Heart left ventricle (tissue), 16 donors: ENCODE results near the gene NEDD1. TPM values are rescaled to one million over a fixed set of nuclear protein-coding genes. Genes with fewer than 3 reads are reported as not detected.

ENCODE experiments used
- ATAC-seq, 4 donors: fragments of 200-7000 bp; cut with Tn5 transposase; one replicate each; pipeline ENCODE4 v1.9.1; 2020 to 2022; ENCODE audit warnings: moderate library complexity in 4 of 4, mild to moderate bottlenecking in 3 of 4, moderate number of reproducible peaks in 1 of 4
- DNase-seq, 5 donors: peaks; one replicate each; pipeline ENCODE4 v3.0.0-alpha.2; 2020
- H3K27ac ChIP-seq, 12 donors: fragments of 200-600 bp; sonication (generic) in 4 of 12; one replicate each; pipeline versions ENCODE4 v1.5.0 to v1.8.0; 2016 to 2022; ENCODE audit warnings: mild to moderate bottlenecking in 2 of 12
- H3K27me3 ChIP-seq, 9 donors: fragments of 200-600 bp; sonication (generic) in 2 of 9; one replicate each; pipeline versions ENCODE4 v1.5.1 to v1.8.0; 2016 to 2022; ENCODE audit warnings: mild to moderate bottlenecking in 3 of 9
- H3K36me3 ChIP-seq, 9 donors: fragments of 200-600 bp; sonication (generic) in 2 of 9; one replicate each; pipeline versions ENCODE4 v1.5.0 to v1.8.0; 2018 to 2022; ENCODE audit warnings: mild to moderate bottlenecking in 2 of 9
- H3K4me1 ChIP-seq, 12 donors: fragments of 200-600 bp; sonication (generic) in 4 of 12; one replicate each; pipeline versions ENCODE4 v1.5.0 to v1.8.0; 2016 to 2022; ENCODE audit warnings: mild to moderate bottlenecking in 3 of 12
- H3K4me3 ChIP-seq, 12 donors: fragments of 200-600 bp; sonication (generic) in 4 of 12; one replicate each; pipeline versions ENCODE4 v1.5.0 to v1.8.0; 2017 to 2022; ENCODE audit warnings: mild to moderate bottlenecking in 9 of 12, moderate library complexity in 4 of 12
- H3K9me3 ChIP-seq, 12 donors: fragments of 200-600 bp; sonication (generic) in 4 of 12; one replicate each; pipeline versions ENCODE4 v1.5.0 to v1.8.0; 2016 to 2022; ENCODE audit warnings: mild to moderate bottlenecking in 1 of 12
- POLR2A ChIP-seq, 2 donors: fragments of 450-650 bp; IDR thresholded peaks; one replicate each; pipeline ENCODE4 v1.6.1; 2017; ENCODE audit warnings: antibody characterized with exemption in 2 of 2, mild to moderate bottlenecking in 2 of 2, moderate library complexity in 2 of 2
- WGBS, 4 donors: extraction: QIAGEN DNeasy Blood & Tissue Kit in 2 of 4; methylation state at CpG; one replicate each; pipeline versions ENCODE4 v1.1.5 to v1.1.7; 2013 to 2018; 5-methylcytosine and 5-hydroxymethylcytosine counted together
- intact Hi-C, 10 donors: fragments of 100-400 bp; cut with DNase I; formaldehyde crosslinking; loops; one replicate each; pipeline versions ENCODE4 v1.11.1 to v1.14.2; 2022
- polyA plus RNA-seq, 2 donors: library from polyadenylated mRNA; stranded (reverse); fragments of 200-250 nt; gene quantifications; one replicate each; pipeline ENCODE4 v1.2.3, GENCODE V29; 2013
- total RNA-seq, 9 donors: library from RNA; depleted of rRNA in 2 of 9; stranded (reverse); fragments of >200 nt in 2 of 9; fragmentation: NEBNext Ultra II Directional in 3 of 9; extraction: Animal tissue kit (Norgen Biotek cat#: 25700) in 3 of 9; gene quantifications; one replicate each; pipeline versions ENCODE4 v1.1.0 to v1.2.4, GENCODE V29; 2016 to 2023
- TF ChIP-seq, protein P1 (sequence below), 12 donors: fragments of 200-600 bp; sonication (generic) in 4 of 12; IDR thresholded peaks; one replicate each; pipeline versions ENCODE4 v1.5.0 to v1.8.0; 2018 to 2022; ENCODE audit warnings: antibody characterized with exemption in 12 of 12, mild to moderate bottlenecking in 5 of 12
- donor health status: ischemic (EF 13 %, LVEDD 7.1; RV severe dilation, severe dysfunction).
- donor health status: healthy with polysubstance abuse.
- donor health status: DM: no; HTN: yes; CAD: no.
- donor health status: DM: no; HTN: no; CAD: no.
- donor health status: ischemic (EF 25% LVEDD 6.9; RV normal size, moderate dysfunction).
- donor health status: ischemic (EF 25% LVEDD 5.7; RV mildly dilated, moderate dysfunction).
- donor health status: healthy.
- donor health status: DM: yes; HTN: yes; CAD: no.
- donor health status: ischemic (EF 35%, LVEDD 5.7; RV mildly dilated, moderate dysfunction).
- donor health status: nonischemic (EF 11% LVEDD 7.7; RV severe dilation, severe dysfunction).
- donor health status: DM: yes; HTN: yes; CAD: no.
- donor health status: PGD.
- donor health status: ischemic (EF 29% LVEDD 5.4; RV normal size, mild dysfunction).
- donor health status: nonischemic (EF 23%, LVEDD 6.1; RV moderate dilation, normal function).

The NEDD1 gene
- total and polyA plus RNA-seq, 11 donors, result 3.3 to 16.4 (median 12.8) TPM

DNA sequence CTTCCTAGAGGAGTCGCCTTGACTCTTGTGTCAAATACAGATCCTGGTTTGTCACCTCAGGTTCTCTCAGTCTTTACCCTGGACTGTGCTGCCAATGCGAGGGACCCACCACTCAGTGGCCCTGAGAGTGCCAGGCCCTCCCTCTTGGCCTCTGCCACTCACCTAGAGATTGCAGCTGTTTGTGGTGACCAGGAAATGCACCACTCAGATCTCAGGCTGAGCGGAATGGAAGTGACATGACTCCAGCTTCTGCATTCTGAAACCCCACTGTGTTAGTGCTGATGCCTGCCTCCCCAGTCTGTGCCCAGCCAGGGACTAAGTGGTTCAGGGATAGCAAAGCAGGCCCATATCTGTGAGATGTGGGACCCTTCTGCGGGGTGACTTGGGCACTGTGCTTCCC, 27.8 kb upstream of the NEDD1 start:
- DNase-seq (no peak), ATAC-seq (no peak)
- TF ChIP-seq, protein P1, sequence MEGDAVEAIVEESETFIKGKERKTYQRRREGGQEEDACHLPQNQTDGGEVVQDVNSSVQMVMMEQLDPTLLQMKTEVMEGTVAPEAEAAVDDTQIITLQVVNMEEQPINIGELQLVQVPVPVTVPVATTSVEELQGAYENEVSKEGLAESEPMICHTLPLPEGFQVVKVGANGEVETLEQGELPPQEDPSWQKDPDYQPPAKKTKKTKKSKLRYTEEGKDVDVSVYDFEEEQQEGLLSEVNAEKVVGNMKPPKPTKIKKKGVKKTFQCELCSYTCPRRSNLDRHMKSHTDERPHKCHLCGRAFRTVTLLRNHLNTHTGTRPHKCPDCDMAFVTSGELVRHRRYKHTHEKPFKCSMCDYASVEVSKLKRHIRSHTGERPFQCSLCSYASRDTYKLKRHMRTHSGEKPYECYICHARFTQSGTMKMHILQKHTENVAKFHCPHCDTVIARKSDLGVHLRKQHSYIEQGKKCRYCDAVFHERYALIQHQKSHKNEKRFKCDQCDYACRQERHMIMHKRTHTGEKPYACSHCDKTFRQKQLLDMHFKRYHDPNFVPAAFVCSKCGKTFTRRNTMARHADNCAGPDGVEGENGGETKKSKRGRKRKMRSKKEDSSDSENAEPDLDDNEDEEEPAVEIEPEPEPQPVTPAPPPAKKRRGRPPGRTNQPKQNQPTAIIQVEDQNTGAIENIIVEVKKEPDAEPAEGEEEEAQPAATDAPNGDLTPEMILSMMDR (IDR thresholded peaks at IDR 0.05), result no peak
- no peak for TF ChIP-seq POLR2A (IDR thresholded peaks at IDR 0.05)
- Histone ChIP-seq H3K27ac (no peak overlapping the region), H3K9me3 (no peaks in the 10 kb centered on the region), H3K4me1 (no peaks in the 10 kb centered on the region), H3K36me3 (no peaks in the 10 kb centered on the region), H3K27me3 (peaks cover 0 to 3% (median 0%) of the 10 kb centered on the region in 9 donors), H3K4me3 (no peak overlapping the region)
- intact Hi-C loops, result no loop called here
- 74 to 84% (median 81%) methylated on average over 3 to 4 of the region's 4 CpGs for WGBS, 4 donors

DNA sequence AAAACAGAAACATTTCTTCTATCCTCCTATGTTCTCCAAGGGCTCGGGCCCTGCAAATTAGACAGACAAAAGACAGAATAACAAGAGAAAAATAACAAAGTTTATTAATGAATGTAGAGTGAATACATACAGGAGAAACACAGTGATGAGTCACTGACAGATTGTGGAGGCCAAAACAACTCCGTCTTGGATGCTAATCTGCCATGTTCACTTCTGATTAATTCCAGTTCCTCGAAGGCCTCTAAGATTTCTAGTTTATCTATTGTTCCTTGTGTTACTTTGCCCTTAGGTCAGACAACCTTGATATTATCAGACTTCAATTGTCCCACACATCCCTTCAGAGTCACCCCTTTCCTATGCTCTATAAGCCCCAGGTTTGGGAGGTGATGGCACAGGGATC, 26.8 kb upstream of the NEDD1 start:
- Histone ChIP-seq H3K9me3 (no peaks in the 10 kb centered on the region), H3K4me3 (no peak overlapping the region), H3K4me1 (no peaks in the 10 kb centered on the region), H3K36me3 (no peaks in the 10 kb centered on the region), H3K27ac (no peak overlapping the region), H3K27me3 (no peaks in the 10 kb centered on the region)
- ATAC-seq (no peak), DNase-seq (no peak)
- intact Hi-C loops, result no loop called here
- WGBS, 4 donors, result 81 to 85% (median 82%) methylated on average over 3 of the region's 3 CpGs
- TF ChIP-seq POLR2A (IDR thresholded peaks at IDR 0.05), result no peak
- TF ChIP-seq, protein P1 (IDR thresholded peaks at IDR 0.05), result no peak

DNA sequence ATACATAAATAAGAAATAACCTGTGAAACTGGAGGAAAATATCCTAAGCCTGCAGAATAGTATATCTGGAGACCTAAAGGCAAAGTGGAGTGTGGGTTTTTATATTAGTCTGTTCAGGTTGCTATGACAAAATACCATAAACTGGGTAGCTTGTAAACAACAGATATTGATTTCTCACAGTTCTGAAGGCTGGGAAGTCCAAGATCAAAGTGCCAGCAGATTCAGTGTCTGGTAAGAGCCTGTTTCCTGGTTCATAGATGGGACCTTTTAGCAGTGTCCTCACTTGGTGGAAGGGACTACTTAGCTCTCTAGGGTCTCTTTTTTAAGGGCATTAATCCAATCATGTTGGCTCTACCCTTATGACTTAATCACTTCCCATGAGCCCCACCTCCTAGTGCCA, 25.4 kb upstream of the NEDD1 start:
- H3K27ac ChIP-seq, result no peak overlapping the region
- H3K36me3 ChIP-seq, result no peaks in the 10 kb centered on the region
- H3K4me1 ChIP-seq, result no peaks in the 10 kb centered on the region
- intact Hi-C loops, result no loop called here
- H3K9me3 ChIP-seq, result no peaks in the 10 kb centered on the region
- TF ChIP-seq POLR2A (IDR thresholded peaks at IDR 0.05), result no peak
- TF ChIP-seq, protein P1 (IDR thresholded peaks at IDR 0.05), result no peak
- no peak overlapping the region for H3K4me3 ChIP-seq
- H3K27me3 ChIP-seq, result no peaks in the 10 kb centered on the region
- DNase-seq (no peak), ATAC-seq (no peak)

DNA sequence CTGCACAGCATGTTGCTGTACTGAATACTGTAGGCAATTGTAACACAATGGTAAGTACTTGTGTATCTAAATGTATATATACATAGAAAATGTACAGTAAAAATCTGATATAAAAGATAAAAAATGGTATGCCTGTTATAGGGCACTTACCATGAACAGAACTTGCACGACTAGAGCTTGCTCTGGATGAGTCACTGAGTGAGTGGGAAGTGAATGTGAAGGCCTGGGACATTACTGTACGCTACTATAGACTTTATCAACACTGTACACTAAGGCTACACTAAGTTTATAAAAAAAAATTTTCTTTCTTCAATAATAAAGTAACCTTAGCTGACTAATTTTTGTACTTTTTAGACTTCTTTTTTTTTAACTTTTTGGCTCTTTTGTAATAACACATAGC, 24.2 kb upstream of the NEDD1 start:
- 59 to 69% (median 65%) methylated on average over 2 of the region's 2 CpGs for WGBS, 4 donors
- H3K27ac ChIP-seq, result no peak overlapping the region
- H3K9me3 ChIP-seq, result no peaks in the 10 kb centered on the region
- no peak overlapping the region for H3K4me3 ChIP-seq
- ATAC-seq (no peak), DNase-seq (no peak)
- H3K27me3 ChIP-seq, result no peaks in the 10 kb centered on the region
- intact Hi-C loops, result no loop called here
- no peaks in the 10 kb centered on the region for H3K36me3 ChIP-seq
- no peak for TF ChIP-seq POLR2A (IDR thresholded peaks at IDR 0.05)
- TF ChIP-seq, protein P1 (IDR thresholded peaks at IDR 0.05), result no peak
- H3K4me1 ChIP-seq, result peaks cover 0 to 4% (median 0%) of the 10 kb centered on the region in 12 donors
